Liver (tissue), 9 donors: ENCODE measurements around the gene SLC37A4. TPM values are rescaled to one million over a fixed set of nuclear protein-coding genes. Genes with fewer than 3 reads are reported as not detected.

Source experiments
- DNase-seq: peaks from one replicate; pipeline ENCODE4 v3.0.0-alpha.2; 2017; ENCODE audit warnings: low spot score
- H3K27ac ChIP-seq, 2 donors: one replicate each; pipeline ENCODE4 v1.7.0; 2013; ENCODE audit warnings: inconsistent platforms in 2 of 2, low read length in 2 of 2, control low read depth in 1 of 2, low read depth in 1 of 2, mild to moderate bottlenecking in 1 of 2
- H3K27me3 ChIP-seq, 4 donors: one replicate each; pipeline versions ENCODE4 v1.6.1 to v1.7.0; 2013; ENCODE audit warnings: low read length in 3 of 4, inconsistent platforms in 1 of 4, mild to moderate bottlenecking in 1 of 4, moderate library complexity in 1 of 4; ENCODE audit not compliant: control insufficient read depth in 4 of 4, insufficient read depth in 4 of 4
- H3K36me3 ChIP-seq, 4 donors: one replicate each; pipeline versions ENCODE4 v1.6.1 to v1.7.0; 2013; ENCODE audit warnings: low read length in 3 of 4, mild to moderate bottlenecking in 3 of 4, low read depth in 1 of 4, moderate library complexity in 1 of 4; ENCODE audit not compliant: control insufficient read depth in 4 of 4, insufficient read depth in 3 of 4
- H3K4me1 ChIP-seq, 4 donors: one replicate each; pipeline versions ENCODE4 v1.6.1 to v1.7.0; 2013; ENCODE audit warnings: low read length in 3 of 4, mild to moderate bottlenecking in 3 of 4, moderate library complexity in 1 of 4; ENCODE audit not compliant: control insufficient read depth in 4 of 4, insufficient read depth in 4 of 4
- H3K4me3 ChIP-seq, 3 donors: one replicate each; pipeline versions ENCODE4 v1.6.1 to v1.7.0; 2013; ENCODE audit warnings: low read length in 3 of 3, control low read depth in 1 of 3, low read depth in 1 of 3, mild to moderate bottlenecking in 1 of 3
- H3K9ac ChIP-seq, 2 donors: one replicate each; pipeline ENCODE4 v1.7.0; 2013; ENCODE audit warnings: low read length in 2 of 2, mild to moderate bottlenecking in 2 of 2, moderate library complexity in 2 of 2, control low read depth in 1 of 2, low read depth in 1 of 2
- H3K9me3 ChIP-seq, 4 donors: one replicate each; pipeline versions ENCODE4 v1.6.1 to v1.7.0; 2013; ENCODE audit warnings: low read length in 3 of 4; ENCODE audit not compliant: control insufficient read depth in 4 of 4
- CTCF ChIP-seq: fragments of 150-350 bp; IDR thresholded peaks from 2 replicates; pipeline ENCODE4 v1.5.1; 2017; ENCODE audit warnings: improper control_type of control experiment, low read depth, low read length; ENCODE audit not compliant: missing input control
- EGR1 ChIP-seq, 2 donors: IDR thresholded peaks; 2 replicates each; pipeline ENCODE4 v1.6.1; 2016 to 2018; ENCODE audit warnings: antibody characterized with exemption in 2 of 2, low read depth in 2 of 2
- FOXA1 ChIP-seq: IDR thresholded peaks from 2 replicates; pipeline ENCODE4 v1.6.1; 2016; ENCODE audit warnings: antibody characterized with exemption
- FOXA2 ChIP-seq: IDR thresholded peaks from 2 replicates; pipeline ENCODE4 v1.6.1; 2016; ENCODE audit warnings: antibody characterized with exemption
- GABPA ChIP-seq, 2 donors: IDR thresholded peaks in 1 of 2; conservative IDR thresholded peaks in 1 of 2; 2 replicates each; pipeline ENCODE4 v1.6.1; 2016; ENCODE audit warnings: antibody characterized with exemption in 2 of 2, mild to moderate bottlenecking in 1 of 2, moderate library complexity in 1 of 2
- HNF4A ChIP-seq, 2 donors: conservative IDR thresholded peaks; 2 replicates each; pipeline ENCODE4 v1.6.1; 2016; ENCODE audit warnings: antibody characterized with exemption in 2 of 2, mild to moderate bottlenecking in 2 of 2
- HNF4G ChIP-seq: IDR thresholded peaks from 2 replicates; pipeline ENCODE4 v1.6.1; 2016; ENCODE audit warnings: antibody characterized with exemption
- JUND ChIP-seq, 2 donors: IDR thresholded peaks; 2 replicates each; pipeline ENCODE4 v1.6.1; 2016; ENCODE audit warnings: antibody characterized with exemption in 2 of 2
- MAX ChIP-seq: IDR thresholded peaks from 2 replicates; pipeline ENCODE4 v1.6.1; 2016; ENCODE audit warnings: antibody characterized with exemption
- NR2F2 ChIP-seq: IDR thresholded peaks from 2 replicates; pipeline ENCODE4 v1.6.1; 2016; ENCODE audit warnings: antibody characterized with exemption
- RAD21 ChIP-seq, 2 donors: IDR thresholded peaks; 2 replicates each; pipeline ENCODE4 v1.6.1; 2016; ENCODE audit warnings: antibody characterized with exemption in 2 of 2, mild to moderate bottlenecking in 2 of 2
- REST ChIP-seq: IDR thresholded peaks from 2 replicates; pipeline ENCODE4 v1.6.1; 2016; ENCODE audit warnings: antibody characterized with exemption, mild to moderate bottlenecking
- SP1 ChIP-seq: IDR thresholded peaks from 2 replicates; pipeline ENCODE4 v1.6.1; 2018; ENCODE audit warnings: antibody characterized with exemption, mild to moderate bottlenecking
- TAF1 ChIP-seq: conservative IDR thresholded peaks from 2 replicates; pipeline ENCODE4 v1.6.1; 2016; ENCODE audit warnings: antibody characterized with exemption, mild to moderate bottlenecking
- YY1 ChIP-seq: IDR thresholded peaks from 2 replicates; pipeline ENCODE4 v1.6.1; 2016; ENCODE audit warnings: antibody characterized with exemption, mild to moderate bottlenecking
- ZBTB33 ChIP-seq: IDR thresholded peaks from 2 replicates; pipeline ENCODE4 v1.6.1; 2016; ENCODE audit warnings: antibody characterized with exemption
- whole genome bisulfite sequencing: extraction: QIAGEN DNeasy Blood & Tissue Kit; methylation state at CpG from one replicate; pipeline ENCODE4 v1.1.7; 2013; 5-methylcytosine and 5-hydroxymethylcytosine counted together
- polyA plus RNA-seq, 2 donors: library from polyadenylated mRNA; stranded (reverse) in 1 of 2; unstranded in 1 of 2; fragments of 200-250 nt in 1 of 2; fragments of >200 nt in 1 of 2; fragmentation: Nextera tagmentation in 1 of 2; extraction: Ambion mirVana in 1 of 2; gene quantifications; one replicate each; pipeline versions ENCODE4 v1.2.1 to v1.2.3, GENCODE V29; 2013 to 2015
- total RNA-seq, 2 donors: library from RNA; depleted of rRNA; stranded (reverse); fragments of >200 nt; gene quantifications; one replicate each; pipeline ENCODE4 v1.2.3, GENCODE V29; 2014
- TF ChIP-seq, protein P1 (sequence below): IDR thresholded peaks from 2 replicates; pipeline ENCODE4 v1.6.1; 2016; ENCODE audit warnings: antibody characterized with exemption
- donor health status: healthy.
- donor health status: healthy.
- donor health status: healthy.
- donor health status: healthy.
- donor health status: healthy.

The SLC37A4 gene
- total and polyA plus RNA-seq, 4 donors = 62.7 to 184 (median 96.3) TPM

- no peak overlapping the region for H3K9ac ChIP-seq
- 92% methylated on average over 1 of the region's 1 CpG for WGBS
- TF ChIP-seq CTCF = no peak
- TF ChIP-seq HNF4A (conservative IDR thresholded peaks at IDR 0.05) = no peak
- no peak for TF ChIP-seq NR2F2
- TF ChIP-seq FOXA2 = no peak
- TF ChIP-seq MAX = no peak
- TF ChIP-seq, protein P1, sequence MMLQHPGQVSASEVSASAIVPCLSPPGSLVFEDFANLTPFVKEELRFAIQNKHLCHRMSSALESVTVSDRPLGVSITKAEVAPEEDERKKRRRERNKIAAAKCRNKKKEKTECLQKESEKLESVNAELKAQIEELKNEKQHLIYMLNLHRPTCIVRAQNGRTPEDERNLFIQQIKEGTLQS = no peak
- no peak for TF ChIP-seq YY1
- no peak for TF ChIP-seq HNF4G
- no peak for TF ChIP-seq EGR1 (IDR thresholded peaks at IDR 0.05; ENCODE audit: low read depth in 2 of 2)
- no peak for TF ChIP-seq REST
- H3K4me1 ChIP-seq = peaks cover 1 to 21% (median 20%) of the 10 kb centered on the region in 4 donors
- H3K9me3 ChIP-seq = no peaks in the 10 kb centered on the region
- no peak overlapping the region for H3K27ac ChIP-seq
- peaks cover 0 to 19% (median 15%) of the 10 kb centered on the region in 4 donors for H3K36me3 ChIP-seq
- H3K27me3 ChIP-seq = no peaks in the 10 kb centered on the region
- H3K4me3 ChIP-seq = no peak overlapping the region
- DNase-seq = no peak
Measured at GRCh38 chr11:119000906-119001305, 29.8 kb downstream of the SLC37A4 start.

GRCh38 chr11:118998822-118999221 lies 31.9 kb downstream of the SLC37A4 start:
- H3K4me3 ChIP-seq = peak overlapping the region in 2 of 3 donors; percentile 91 to 93
- peaks cover 0 to 15% (median 12%) of the 10 kb centered on the region in 4 donors for H3K36me3 ChIP-seq
- no peaks in the 10 kb centered on the region for H3K27me3 ChIP-seq
- whole genome bisulfite sequencing = 74% methylated on average over 6 of the region's 6 CpGs
- H3K27ac ChIP-seq = no peak overlapping the region
- no peaks in the 10 kb centered on the region for H3K9me3 ChIP-seq
- DNase-seq = no peak
- peaks cover 1 to 21% (median 20%) of the 10 kb centered on the region in 4 donors for H3K4me1 ChIP-seq
- TF ChIP-seq MAX = no peak
- no peak for TF ChIP-seq RAD21 (IDR thresholded peaks at IDR 0.05)
- TF ChIP-seq GABPA (IDR thresholded peaks at IDR 0.05 in 1 of 2, conservative IDR thresholded peaks at IDR 0.05 in 1 of 2) = no peak
- H3K9ac ChIP-seq = peak overlapping the region; percentile 21 to 77

DNA sequence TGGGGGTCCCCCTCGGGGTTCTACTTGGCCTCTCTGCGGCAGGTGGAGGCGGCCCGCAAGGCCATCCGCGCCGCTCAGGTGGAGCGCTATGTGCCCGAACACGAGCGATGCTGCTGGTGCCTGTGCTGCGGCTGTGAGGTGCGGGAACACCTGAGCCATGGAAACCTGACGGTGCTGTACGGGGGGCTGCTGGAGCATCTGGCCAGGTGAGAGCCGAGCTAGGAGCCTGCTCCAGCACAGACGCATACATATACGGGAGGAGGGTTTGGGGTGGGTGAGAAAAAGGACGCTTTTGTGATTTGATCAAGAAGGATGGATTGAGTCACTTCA lies 32.3 kb downstream of the SLC37A4 start:
- no peak for DNase-seq
- 2% methylated on average over 19 of the region's 19 CpGs for WGBS
- H3K9me3 ChIP-seq = no peaks in the 10 kb centered on the region
- H3K36me3 ChIP-seq = peaks cover 0 to 14% (median 12%) of the 10 kb centered on the region in 4 donors
- peak overlapping the region; percentile 85 to 93 (median 91) for H3K4me3 ChIP-seq
- peak overlapping the region; percentile 34 to 48 for H3K27ac ChIP-seq
- H3K9ac ChIP-seq = peak overlapping the region; percentile 21 to 77
- H3K4me1 ChIP-seq = peaks cover 1 to 21% (median 20%) of the 10 kb centered on the region in 4 donors
- H3K27me3 ChIP-seq = no peaks in the 10 kb centered on the region
- TF ChIP-seq FOXA2 (no peak), TAF1 (no peak), FOXA1 (no peak), HNF4A (conservative IDR thresholded peaks at IDR 0.05) (no peak), JUND (IDR thresholded peaks at IDR 0.05) (no peak), EGR1 (IDR thresholded peaks at IDR 0.05; ENCODE audit: low read depth in 2 of 2) (no peak), ZBTB33 (no peak), RAD21 (IDR thresholded peaks at IDR 0.05) (no peak), MAX (no peak), SP1 (no peak), GABPA (IDR thresholded peaks at IDR 0.05 in 1 of 2, conservative IDR thresholded peaks at IDR 0.05 in 1 of 2) (no peak)
- TF ChIP-seq, protein P1 = no peak
